Measurements from ENCODE around the gene CMTR1.

CMTR1 gene

GRCh38 chr6:37531026-37531425, 98.0 kb downstream of the CMTR1 start:
- H3K27me3 ChIP-seq (ENCODE audit: control insufficient read depth in 2 of 2, insufficient read depth in 2 of 2, low read length in 2 of 2): peaks cover 31 to 32% of the 10 kb centered on the region in 2 donors
- H3K9me3 ChIP-seq (ENCODE audit: control insufficient read depth in 2 of 2, low read length in 2 of 2): no peaks in the 10 kb centered on the region
- no peak overlapping the region for H3K27ac ChIP-seq (ENCODE audit: low read depth in 2 of 2, low read length in 2 of 2)

More at GRCh38 chr6:37531026-37531425, 98.0 kb downstream of the CMTR1 start:
- Histone ChIP-seq H3K4me1 (ENCODE audit: control insufficient read depth in 2 of 2, insufficient read depth in 2 of 2, low read length in 2 of 2) (peaks cover 0 to 6% of the 10 kb centered on the region in 2 donors), H3K4me3 (ENCODE audit: low read length in 2 of 2) (no peak overlapping the region), H3K9ac (ENCODE audit: low read depth in 1 of 2, low read length in 2 of 2) (no peak overlapping the region), H3K36me3 (ENCODE audit: control insufficient read depth in 2 of 2, insufficient read depth in 2 of 2, low read length in 2 of 2) (no peaks in the 10 kb centered on the region)
